ENCODE data around the gene TBC1D4.
"Not testable (repeated sequence)": the region's sequence is repeated elsewhere in the genome, so short reads cannot be mapped to it uniquely, and the experiment has no call there.

DNA sequence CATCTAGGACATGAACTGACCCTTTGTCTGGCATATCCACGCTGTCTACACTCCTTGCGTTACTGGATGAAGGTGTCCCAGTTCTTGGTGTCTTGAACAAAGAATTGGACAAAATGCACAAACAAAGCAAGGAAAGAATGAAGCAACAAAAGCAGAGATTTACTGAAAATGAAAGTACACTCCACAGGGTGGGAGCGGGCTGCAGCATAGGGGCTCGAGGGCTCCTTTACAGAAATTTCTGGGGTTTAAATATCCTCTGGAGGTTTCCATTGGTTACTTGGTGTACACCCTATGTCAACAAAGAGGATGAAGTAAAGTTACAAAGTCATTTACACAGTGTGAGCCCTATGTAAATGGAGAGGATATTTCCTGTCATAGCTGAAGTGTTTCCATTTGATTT lies 208.3 kb downstream of the TBC1D4 start:
- TF ChIP-seq, protein P1, sequence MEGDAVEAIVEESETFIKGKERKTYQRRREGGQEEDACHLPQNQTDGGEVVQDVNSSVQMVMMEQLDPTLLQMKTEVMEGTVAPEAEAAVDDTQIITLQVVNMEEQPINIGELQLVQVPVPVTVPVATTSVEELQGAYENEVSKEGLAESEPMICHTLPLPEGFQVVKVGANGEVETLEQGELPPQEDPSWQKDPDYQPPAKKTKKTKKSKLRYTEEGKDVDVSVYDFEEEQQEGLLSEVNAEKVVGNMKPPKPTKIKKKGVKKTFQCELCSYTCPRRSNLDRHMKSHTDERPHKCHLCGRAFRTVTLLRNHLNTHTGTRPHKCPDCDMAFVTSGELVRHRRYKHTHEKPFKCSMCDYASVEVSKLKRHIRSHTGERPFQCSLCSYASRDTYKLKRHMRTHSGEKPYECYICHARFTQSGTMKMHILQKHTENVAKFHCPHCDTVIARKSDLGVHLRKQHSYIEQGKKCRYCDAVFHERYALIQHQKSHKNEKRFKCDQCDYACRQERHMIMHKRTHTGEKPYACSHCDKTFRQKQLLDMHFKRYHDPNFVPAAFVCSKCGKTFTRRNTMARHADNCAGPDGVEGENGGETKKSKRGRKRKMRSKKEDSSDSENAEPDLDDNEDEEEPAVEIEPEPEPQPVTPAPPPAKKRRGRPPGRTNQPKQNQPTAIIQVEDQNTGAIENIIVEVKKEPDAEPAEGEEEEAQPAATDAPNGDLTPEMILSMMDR (IDR thresholded peaks at IDR 0.05) = not testable (repeated sequence)
- not testable (repeated sequence) for TF ChIP-seq POLR2A, POLR2AphosphoS5 (IDR thresholded peaks at IDR 0.05)

All from prostate gland (tissue), 2 donors.